Measurements from ENCODE around the gene TUBGCP6.

GRCh38 chr22:50177537-50178470, 67.0 kb downstream of the TUBGCP6 start:
- TF ChIP-seq, protein P1, sequence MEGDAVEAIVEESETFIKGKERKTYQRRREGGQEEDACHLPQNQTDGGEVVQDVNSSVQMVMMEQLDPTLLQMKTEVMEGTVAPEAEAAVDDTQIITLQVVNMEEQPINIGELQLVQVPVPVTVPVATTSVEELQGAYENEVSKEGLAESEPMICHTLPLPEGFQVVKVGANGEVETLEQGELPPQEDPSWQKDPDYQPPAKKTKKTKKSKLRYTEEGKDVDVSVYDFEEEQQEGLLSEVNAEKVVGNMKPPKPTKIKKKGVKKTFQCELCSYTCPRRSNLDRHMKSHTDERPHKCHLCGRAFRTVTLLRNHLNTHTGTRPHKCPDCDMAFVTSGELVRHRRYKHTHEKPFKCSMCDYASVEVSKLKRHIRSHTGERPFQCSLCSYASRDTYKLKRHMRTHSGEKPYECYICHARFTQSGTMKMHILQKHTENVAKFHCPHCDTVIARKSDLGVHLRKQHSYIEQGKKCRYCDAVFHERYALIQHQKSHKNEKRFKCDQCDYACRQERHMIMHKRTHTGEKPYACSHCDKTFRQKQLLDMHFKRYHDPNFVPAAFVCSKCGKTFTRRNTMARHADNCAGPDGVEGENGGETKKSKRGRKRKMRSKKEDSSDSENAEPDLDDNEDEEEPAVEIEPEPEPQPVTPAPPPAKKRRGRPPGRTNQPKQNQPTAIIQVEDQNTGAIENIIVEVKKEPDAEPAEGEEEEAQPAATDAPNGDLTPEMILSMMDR (IDR thresholded peaks at IDR 0.05; ENCODE audit: insufficient read depth, low read depth, low read length), result no peak
- TF ChIP-seq EZH2 (IDR thresholded peaks at IDR 0.05; ENCODE audit: insufficient read depth, low read length), result no peak
